SK-N-SH treated with all-trans-retinoic acid at 6 μM for 48 hours (cell line): ENCODE measurements around the gene TMEM30B.

Source experiments
- ARNTL ChIP-seq: fragments of 450-650 bp; formaldehyde crosslinking; IDR thresholded peaks from 2 replicates; pipeline ENCODE4 v1.5.0; 2020; ENCODE audit warnings: low read depth, mild to moderate bottlenecking, moderate library complexity, borderline replicate concordance
- BACH2 ChIP-seq: fragments of 250-450 bp; sonication (Bioruptor Pico); IDR thresholded peaks from 2 replicates; pipeline ENCODE4 v1.9.0; 2021; ENCODE audit warnings: mild to moderate bottlenecking, borderline replicate concordance
- CREB5 ChIP-seq: fragments of 250-450 bp; sonication (Bioruptor Pico); IDR thresholded peaks from 2 replicates; pipeline ENCODE4 v1.5.1; 2020; ENCODE audit warnings: low read depth, mild to moderate bottlenecking, moderate library complexity
- CSDC2 ChIP-seq: fragments of 250-450 bp; sonication (Bioruptor Pico); IDR thresholded peaks from 2 replicates; pipeline ENCODE4 v1.5.0; 2020; ENCODE audit warnings: mild to moderate bottlenecking, moderate library complexity
- ISL1 ChIP-seq: fragments of 250-450 bp; sonication (Bioruptor Pico); IDR thresholded peaks from 2 replicates; pipeline ENCODE4 v2.1.2; 2022; ENCODE audit warnings: mild to moderate bottlenecking, moderate library complexity
- PATZ1 ChIP-seq: fragments of 250-450 bp; sonication (Bioruptor Pico); IDR thresholded peaks from 2 replicates; pipeline ENCODE4 v1.8.0; 2020; ENCODE audit warnings: mild to moderate bottlenecking, moderate library complexity, borderline replicate concordance
- POU6F1 ChIP-seq: fragments of 250-450 bp; sonication (Bioruptor Pico); IDR thresholded peaks from 2 replicates; pipeline ENCODE4 v1.8.0; 2021; ENCODE audit warnings: low read depth, mild to moderate bottlenecking, moderate library complexity, borderline replicate concordance
- SNAI2 ChIP-seq: fragments of 250-450 bp; sonication (Bioruptor Pico); IDR thresholded peaks from 2 replicates; pipeline ENCODE4 v1.5.0; 2020; ENCODE audit warnings: mild to moderate bottlenecking, moderate library complexity
- TCF4 ChIP-seq: fragments of 250-450 bp; sonication (Bioruptor Pico); IDR thresholded peaks from 2 replicates; pipeline ENCODE4 v1.8.0; 2021; ENCODE audit warnings: mild to moderate bottlenecking, moderate library complexity, borderline replicate concordance
- TSHZ2 ChIP-seq: fragments of 250-450 bp; sonication (Bioruptor Pico); IDR thresholded peaks from 2 replicates; pipeline ENCODE4 v1.5.0; 2020; ENCODE audit warnings: mild to moderate bottlenecking, moderate library complexity
- ZFP3 ChIP-seq: fragments of 250-450 bp; sonication (Bioruptor Pico); IDR thresholded peaks from 2 replicates; pipeline ENCODE4 v1.5.0; 2020; ENCODE audit warnings: mild to moderate bottlenecking, moderate library complexity
- ZNF565 ChIP-seq: fragments of 450-650 bp; formaldehyde crosslinking; conservative IDR thresholded peaks from 2 replicates; pipeline ENCODE4 v1.5.0; 2020; ENCODE audit warnings: low read depth, mild to moderate bottlenecking, moderate library complexity

GRCh38 chr14:61244009-61244408, 37.1 kb downstream of the TMEM30B start:
- TF ChIP-seq CREB5 (no peak), BACH2 (CRISPR knock-in tag) (no peak), TSHZ2 (no peak), ARNTL (CRISPR knock-in tag) (no peak), TCF4 (CRISPR knock-in tag) (no peak), ZFP3 (no peak), PATZ1 (CRISPR knock-in tag) (no peak), CSDC2 (CRISPR knock-in tag) (no peak), ZNF565 (CRISPR knock-in tag) (no peak), ISL1 (CRISPR knock-in tag) (no peak), POU6F1 (CRISPR knock-in tag) (no peak), SNAI2 (CRISPR knock-in tag) (no peak)
